Stimulated activated naive CD4-positive, alpha-beta T cell (primary cell): ENCODE data around the gene SOX5.
"Not testable (repeated sequence)": the region's sequence is repeated elsewhere in the genome, so short reads cannot be mapped to it uniquely, and the experiment has no call there.

Experiments
- DNase-seq, 6 experiments: peaks; one replicate each; lab custom pipeline; 2025; lab: John Stamatoyannopoulos, UW

Gene SOX5

DNA sequence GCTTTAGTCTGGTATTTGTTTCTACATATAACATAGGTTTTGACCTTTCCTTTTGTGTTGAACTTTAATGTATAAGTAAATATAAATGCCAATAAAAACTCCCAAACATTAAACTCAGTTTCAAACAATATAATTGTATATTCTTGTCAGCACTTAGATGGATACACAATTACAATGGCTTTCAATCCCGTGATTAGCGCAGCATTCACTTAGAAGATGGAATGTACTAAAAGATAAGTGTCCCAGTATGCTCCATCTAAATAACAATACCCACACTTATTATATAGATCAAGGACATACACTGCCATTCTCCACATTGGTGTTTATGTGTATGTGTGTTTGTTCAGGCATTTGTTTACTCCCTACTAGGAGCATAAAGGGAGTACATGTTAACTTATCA is 193.1 kb downstream of the SOX5 start:
- no peak for DNase-seq

- DNase-seq = no peak
Observed at GRCh38 chr12:23753628-23754365, 195.7 kb downstream of the SOX5 start.

DNA sequence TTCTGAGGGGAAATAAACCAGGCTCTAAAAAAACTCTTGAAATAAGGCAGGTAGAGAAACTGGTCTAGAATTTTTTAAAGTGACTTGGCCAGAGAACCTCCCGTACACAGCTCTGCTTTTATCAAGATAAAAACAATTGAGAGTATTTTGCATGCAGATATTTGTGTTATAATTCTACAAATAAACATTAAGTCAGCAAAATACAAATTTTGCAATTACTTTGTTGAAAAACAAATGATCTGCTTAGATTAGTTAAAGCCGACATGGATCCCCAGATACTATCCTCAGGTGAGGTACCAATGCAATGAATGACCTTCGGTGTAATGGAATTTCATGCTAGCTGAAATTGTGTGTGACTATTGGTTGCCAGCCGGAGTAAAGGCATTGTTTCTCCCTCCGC is 197.2 kb downstream of the SOX5 start:
- DNase-seq = no peak

DNA sequence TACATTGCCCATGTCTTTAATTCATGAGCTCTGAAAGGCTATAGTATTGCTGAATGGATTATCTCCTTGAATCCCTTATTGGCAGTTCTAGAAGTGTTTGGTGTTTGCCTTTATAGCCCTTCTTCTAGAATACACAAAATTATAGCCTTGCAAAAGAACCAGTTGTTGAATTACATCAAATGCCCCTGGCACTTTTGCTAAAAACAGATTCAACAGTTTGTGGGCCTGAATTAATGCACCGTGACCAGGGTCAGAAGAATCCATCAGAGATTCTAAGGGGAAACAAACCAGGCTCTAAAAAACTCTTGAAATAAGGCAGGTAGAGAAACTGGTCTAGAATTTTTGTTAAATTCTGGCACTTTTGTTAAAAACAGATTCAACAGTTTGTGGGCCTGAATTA is 197.8 kb downstream of the SOX5 start:
- DNase-seq = no peak

DNA sequence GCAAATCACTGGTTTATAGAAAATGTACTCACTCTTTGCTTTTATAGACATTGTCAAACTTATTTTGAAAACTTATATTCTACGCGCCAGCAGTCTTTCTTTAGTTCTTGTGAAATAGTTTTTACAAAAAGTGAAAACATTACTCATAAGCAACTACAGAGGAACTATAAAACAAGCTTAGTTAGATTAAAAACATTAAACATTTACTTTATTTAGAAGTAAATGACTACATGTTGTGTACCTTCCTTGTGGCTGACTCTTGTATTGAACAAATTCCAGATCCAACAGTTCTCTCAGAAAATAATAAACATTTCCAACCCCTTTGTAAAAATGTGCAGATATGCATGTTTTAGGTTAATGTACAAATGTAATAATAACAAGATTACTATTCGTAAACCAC is 198.5 kb downstream of the SOX5 start:
- DNase-seq = no peak

DNA sequence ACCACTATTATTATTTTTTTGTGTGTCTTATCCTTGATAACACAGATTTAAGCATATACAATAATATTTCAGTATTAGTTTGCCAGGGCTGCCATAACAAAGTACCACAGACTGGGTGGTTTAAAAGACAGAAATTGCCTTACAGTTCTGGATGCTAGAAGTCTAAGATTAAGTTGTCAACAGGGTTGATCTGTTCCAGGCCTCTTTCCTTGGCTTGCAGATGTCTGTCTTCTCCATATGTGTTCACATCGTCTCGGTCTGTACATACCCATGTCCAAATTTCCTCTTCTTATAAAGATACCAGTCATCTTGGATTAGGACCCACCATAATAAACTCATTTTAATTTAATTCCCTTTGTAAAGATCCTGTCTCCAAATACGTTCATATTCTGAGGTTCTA is 204.8 kb downstream of the SOX5 start:
- DNase-seq = no peak

DNA sequence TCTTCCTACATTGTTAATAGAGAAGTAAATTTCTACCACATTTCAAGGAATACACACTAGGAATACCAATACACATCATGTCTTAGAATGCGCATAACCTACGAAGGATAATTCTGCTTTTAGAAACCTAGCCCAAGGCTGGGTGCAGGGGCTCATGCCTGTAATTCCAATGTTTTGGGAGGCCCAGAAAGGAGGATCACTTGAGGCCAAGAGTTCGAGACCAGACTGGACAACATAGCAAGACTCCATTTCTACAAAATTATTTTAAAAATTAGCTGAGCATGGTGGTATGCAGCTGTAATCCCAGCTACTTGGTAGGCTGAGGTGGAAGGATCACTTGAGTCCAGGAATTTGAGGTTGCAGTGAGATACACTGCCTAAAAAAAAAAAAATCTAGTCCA is 206.9 kb downstream of the SOX5 start:
- DNase-seq = no peak

- DNase-seq = no peak
Observed at GRCh38 chr12:23731493-23731892, 218.0 kb downstream of the SOX5 start.

DNA sequence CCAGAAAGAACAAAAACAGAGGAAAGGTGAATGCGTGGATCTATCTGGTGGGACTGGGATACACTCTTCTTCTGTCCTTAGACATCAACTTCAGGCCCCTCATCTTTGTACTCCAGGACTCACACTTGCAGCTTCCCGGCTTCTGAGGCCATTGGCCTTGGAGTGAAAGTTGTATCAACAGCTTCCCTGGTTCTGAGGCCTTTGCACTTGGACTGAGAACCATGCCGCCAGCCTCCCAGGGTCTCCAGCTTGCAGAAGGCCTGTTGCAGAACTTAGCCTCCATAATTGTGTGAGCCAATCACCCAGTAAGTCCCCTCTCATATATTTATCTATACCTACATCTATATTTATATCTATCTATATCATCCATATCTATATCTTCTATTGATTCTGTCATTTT is 218.4 kb downstream of the SOX5 start:
- no peak for DNase-seq

- no peak for DNase-seq
Observed at GRCh38 chr12:23729359-23729758, 220.1 kb downstream of the SOX5 start.

- no peak for DNase-seq
Observed at GRCh38 chr12:23726646-23727045, 222.8 kb downstream of the SOX5 start.

- DNase-seq = no peak
Observed at GRCh38 chr12:23722655-23723054, 226.8 kb downstream of the SOX5 start.

DNA sequence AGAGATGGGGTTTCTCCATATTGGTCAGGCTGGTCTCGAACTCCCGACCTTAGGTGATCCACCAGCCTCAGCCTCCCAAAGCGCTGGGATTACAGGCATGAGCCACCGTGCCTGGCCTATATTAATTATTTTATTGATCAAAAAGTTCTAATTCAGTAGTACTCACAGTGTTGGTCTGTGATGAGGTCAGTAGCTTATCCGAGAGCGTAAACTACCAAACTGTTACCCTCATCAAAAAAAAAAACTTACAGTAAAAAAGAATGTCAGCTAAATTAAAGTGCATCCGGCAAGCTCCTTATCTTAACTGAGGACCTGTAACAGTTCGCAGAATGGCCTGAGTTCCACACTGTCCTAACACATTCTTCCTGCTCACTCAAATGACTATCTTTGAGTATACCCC is 228.2 kb downstream of the SOX5 start:
- no peak for DNase-seq

DNA sequence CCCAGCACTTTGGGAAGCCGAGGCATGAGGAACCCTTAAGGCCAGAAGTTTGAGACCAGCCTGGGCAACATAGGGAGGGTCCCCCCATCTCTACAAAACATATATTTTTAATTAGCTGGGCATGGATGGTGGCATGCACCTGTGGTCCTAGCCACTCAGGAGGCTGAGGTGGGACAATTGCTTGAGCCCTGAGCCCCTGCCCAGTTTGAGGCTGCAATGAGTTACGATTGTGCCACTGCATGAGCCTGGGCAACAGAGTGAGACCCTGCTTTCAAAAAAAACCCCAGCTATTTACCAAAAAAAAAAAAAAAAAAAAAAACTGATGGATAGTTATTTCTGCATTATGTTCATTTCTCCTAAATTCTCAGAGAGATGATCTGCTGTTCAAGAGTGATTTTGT is 230.0 kb downstream of the SOX5 start:
- no peak for DNase-seq

GRCh38 chr12:23710361-23710760 is 239.1 kb downstream of the SOX5 start:
- DNase-seq = not testable (repeated sequence)

DNA sequence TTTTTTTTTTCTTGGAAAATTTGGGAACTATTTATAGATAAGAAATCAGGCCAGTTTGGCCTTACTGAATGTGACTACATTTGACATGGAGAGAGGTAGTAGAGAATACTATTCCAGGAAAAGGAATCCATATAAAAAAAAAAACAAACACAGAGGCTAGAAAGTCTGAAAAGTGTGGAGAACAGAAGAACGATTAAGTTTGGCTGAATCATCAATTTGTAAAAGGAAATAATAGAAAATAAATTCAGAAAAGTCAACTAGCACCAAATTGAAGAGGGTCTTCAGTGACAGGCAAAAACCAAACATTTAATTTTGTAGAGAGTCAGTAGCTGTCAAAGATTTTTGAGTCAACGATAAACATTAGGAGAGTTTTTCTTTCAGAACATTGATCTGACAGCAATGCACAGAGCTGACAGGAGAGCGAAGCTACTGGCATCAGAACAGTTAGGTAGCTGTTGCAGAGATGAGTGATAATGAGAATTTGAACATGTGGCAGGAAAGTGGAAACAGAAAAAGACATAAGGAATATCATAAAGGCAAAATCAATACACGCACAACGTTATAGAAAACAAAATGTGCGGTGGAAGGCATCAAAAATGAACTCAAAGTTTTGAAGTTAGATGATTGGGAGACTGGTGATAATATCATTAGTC is 241.2 kb downstream of the SOX5 start:
- DNase-seq = no peak

GRCh38 chr12:23707270-23707669 is 242.2 kb downstream of the SOX5 start:
- no peak for DNase-seq

DNA sequence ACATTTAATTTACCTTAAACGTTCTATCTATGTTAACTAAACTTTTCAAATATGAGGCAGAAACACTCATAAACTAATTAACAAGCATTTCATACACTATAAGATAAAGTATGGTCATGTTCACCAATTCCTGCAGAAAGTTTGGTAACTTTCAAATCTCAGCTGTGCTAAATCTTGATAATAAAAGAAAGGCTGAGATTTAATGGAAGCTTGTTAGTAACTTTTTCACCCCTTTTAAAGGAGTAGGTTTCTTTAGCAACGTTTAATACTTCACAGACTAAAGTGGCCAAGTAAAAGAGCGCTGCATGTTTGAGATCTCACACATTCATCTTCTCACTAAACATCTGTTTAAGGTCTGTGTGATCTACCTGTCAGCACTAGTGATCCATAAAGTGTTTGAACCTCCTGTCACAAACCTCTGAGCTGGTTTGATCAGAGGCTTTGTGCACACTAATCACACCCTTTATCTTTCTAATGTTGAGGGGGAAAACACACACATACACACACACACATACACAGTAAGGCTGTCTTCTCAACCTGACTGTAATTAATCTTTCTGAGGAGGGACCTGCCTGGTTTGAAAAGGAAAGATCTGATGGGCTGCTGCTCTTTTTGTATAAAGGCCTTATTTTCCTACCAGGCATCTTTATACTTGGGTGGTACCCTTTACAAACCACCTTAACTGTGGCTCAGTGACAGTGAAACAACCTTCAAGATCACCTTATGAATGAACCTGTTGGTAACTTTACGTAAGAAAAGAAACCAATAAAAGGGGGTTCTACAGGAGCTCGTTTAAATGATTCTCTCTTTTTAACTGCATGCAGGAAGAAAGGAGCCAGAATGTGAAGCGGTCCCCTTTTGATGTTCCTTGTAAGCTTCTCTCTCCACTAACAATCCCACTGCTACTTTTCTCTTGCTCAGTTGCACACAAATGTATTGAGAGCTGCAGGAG is 244.2 kb downstream of the SOX5 start:
- no peak for DNase-seq

- DNase-seq = no peak
Observed at GRCh38 chr12:23703051-23703450, 246.4 kb downstream of the SOX5 start.

- DNase-seq = no peak
Observed at GRCh38 chr12:23699031-23699430, 250.4 kb downstream of the SOX5 start.

GRCh38 chr12:23694920-23695319 is 254.6 kb downstream of the SOX5 start:
- DNase-seq = no peak

- no peak for DNase-seq
Observed at GRCh38 chr12:23694307-23694706, 255.2 kb downstream of the SOX5 start.

DNA sequence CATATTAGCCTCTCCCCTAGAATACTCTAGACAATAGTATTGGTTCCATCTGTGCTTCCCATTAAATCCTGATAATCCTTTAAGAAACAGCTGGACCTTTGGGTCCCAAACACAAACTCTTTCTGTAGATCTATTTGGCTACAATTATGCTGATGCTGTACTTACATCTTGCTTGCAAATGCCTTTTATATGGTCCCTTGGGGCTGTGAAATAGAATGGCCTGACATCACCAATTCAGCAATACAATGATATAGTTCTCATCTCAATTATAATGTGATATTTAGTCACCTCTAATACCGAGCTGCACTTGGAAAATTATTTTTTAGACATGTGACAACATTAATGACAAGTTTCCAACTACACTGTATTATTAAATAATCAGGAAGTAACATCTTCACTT is 261.5 kb downstream of the SOX5 start:
- no peak for DNase-seq
